GM12872 (cell line): ENCODE results near the gene NCKAP5.
A peak's percentile ranks its signal among the peaks of the same experiment; 100 is the strongest.

Experiments used
- CTCF ChIP-seq: IDR thresholded peaks from 3 replicates; pipeline ENCODE4 v1.5.1; 2011; ENCODE audit warnings: low read depth, mild to moderate bottlenecking, low read length, moderate library complexity; ENCODE audit not compliant: insufficient read depth

NCKAP5 gene

GRCh38 chr2:132651115-132652045 is 916.9 kb downstream of the NCKAP5 start:
- peak; percentile 48 for TF ChIP-seq CTCF

DNA sequence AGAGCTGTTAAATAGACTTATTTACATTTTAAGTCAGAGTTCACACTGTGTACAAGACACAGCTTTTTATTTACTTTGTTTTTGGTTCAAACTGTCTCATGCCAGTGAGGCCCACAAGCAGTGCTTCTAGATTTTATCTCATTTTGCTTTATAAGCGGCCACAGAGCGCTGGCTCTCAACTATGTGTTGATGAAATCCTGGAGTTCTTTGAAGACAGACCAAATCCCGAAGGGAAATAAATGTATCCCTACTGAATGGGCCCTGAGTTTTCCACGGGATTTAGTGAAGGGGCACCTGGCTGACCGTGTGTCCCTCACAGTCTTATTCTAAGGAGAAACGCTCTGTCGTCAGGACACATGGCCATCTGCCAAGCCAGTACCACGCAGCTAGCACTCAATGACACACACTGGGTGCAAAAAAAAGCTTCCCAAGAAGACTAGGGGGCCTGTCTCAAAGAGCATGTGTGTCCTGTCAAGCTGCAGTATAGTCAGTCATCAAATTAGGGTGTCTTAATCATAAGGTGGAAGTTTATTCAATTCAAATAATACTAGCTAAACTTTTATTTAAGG is 921.6 kb downstream of the NCKAP5 start:
- TF ChIP-seq CTCF, result no peak

- TF ChIP-seq CTCF, result no peak
Observed at GRCh38 chr2:132645722-132646539, 922.3 kb downstream of the NCKAP5 start.

DNA sequence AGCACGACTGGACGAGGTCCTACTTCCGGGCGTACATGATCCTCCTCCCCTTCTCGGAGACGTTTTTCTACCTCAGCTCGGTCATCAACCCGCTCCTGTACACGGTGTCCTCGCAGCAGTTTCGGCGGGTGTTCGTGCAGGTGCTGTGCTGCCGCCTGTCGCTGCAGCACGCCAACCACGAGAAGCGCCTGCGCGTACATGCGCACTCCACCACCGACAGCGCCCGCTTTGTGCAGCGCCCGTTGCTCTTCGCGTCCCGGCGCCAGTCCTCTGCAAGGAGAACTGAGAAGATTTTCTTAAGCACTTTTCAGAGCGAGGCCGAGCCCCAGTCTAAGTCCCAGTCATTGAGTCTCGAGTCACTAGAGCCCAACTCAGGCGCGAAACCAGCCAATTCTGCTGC is 923.1 kb downstream of the NCKAP5 start:
- TF ChIP-seq CTCF, result no peak

- no peak for TF ChIP-seq CTCF
Observed at GRCh38 chr2:132642415-132642814, 925.8 kb downstream of the NCKAP5 start.

DNA sequence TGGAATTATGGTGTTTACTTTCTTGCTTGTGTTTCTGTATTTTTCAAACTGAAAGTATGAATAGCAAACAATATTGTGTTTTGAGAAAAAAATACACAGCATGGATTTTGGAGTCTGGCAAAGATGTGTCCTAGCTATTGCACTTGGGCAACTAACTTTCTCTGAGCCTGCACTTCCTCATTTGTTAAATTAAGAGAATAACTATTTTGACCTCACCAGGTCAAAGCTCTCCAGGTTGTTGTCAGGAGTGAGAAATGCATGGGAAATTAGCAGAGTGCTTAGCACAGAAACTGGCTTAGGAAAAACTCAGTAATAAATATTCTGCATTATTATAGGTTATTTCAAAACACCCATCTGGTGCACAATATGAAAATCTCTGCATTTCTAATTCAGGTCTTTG is 926.4 kb downstream of the NCKAP5 start:
- no peak for TF ChIP-seq CTCF

GRCh38 chr2:132640116-132640515 is 928.1 kb downstream of the NCKAP5 start:
- no peak for TF ChIP-seq CTCF
